Endothelial cell of umbilical vein (primary cell): ENCODE measurements around the gene FIG4. TPM values are rescaled to one million over a fixed set of nuclear protein-coding genes. Genes with fewer than 3 reads are reported as not detected.

Source experiments
- BruUV-seq: library from RNA; stranded (reverse); fragments of 400-500 nt; replicated peaks from 2 replicates; lab custom pipeline; 2021; lab: Mats Ljungman, UMichigan
- CTCF ChIA-PET: fragments of 300-600, 350-600 bp; sonication (Branson Sonifier 250); formaldehyde crosslinking; loops from one replicate; lab custom pipeline; 2021; ENCODE audit warnings: antibody characterized with exemption, inconsistent platforms; lab: Charles Lee
- POLR2A ChIA-PET: fragments of 300-600, 350-600 bp; sonication (Branson Sonifier 250); formaldehyde crosslinking; loops from one replicate; lab custom pipeline; 2021; ENCODE audit warnings: antibody characterized with exemption, inconsistent platforms; lab: Charles Lee
- DNase-seq: peaks from one replicate; pipeline ENCODE4 v3.0.0-alpha.2; 2011; ENCODE audit warnings: low read depth, low spot score
- FAIRE-seq: peaks from 2 replicates; lab custom pipeline; 2011; peaks lifted over from hg19 to GRCh38; lab: Jason Lieb, UNC
- H2AFZ ChIP-seq: 2 replicates; pipeline ENCODE4 v1.6.0; 2012; ENCODE audit warnings: low read depth, low read length, control low read depth, inconsistent platforms
- H3K27ac ChIP-seq: 2 replicates; pipeline ENCODE4 v1.5.1; 2011; ENCODE audit warnings: low read depth, mild to moderate bottlenecking, control low read depth, low read length, moderate library complexity; ENCODE audit not compliant: insufficient read depth
- H3K27me3 ChIP-seq, 2 experiments: 2 replicates each; pipeline versions ENCODE4 v1.6.0 to v1.6.1; 2011; ENCODE audit warnings: low read length in 2 of 2, mixed read lengths in 1 of 2; ENCODE audit not compliant: control insufficient read depth in 2 of 2, insufficient read depth in 2 of 2
- H3K36me3 ChIP-seq, 2 experiments: 2 replicates in 1 of 2; 3 replicates in 1 of 2; pipeline ENCODE4 v1.5.1; 2011; ENCODE audit warnings: low read length in 2 of 2, mild to moderate bottlenecking in 1 of 2, moderate library complexity in 1 of 2; ENCODE audit not compliant: control insufficient read depth in 2 of 2, insufficient read depth in 2 of 2; ENCODE audit errors: extremely low read depth in 1 of 2
- H3K4me1 ChIP-seq: 3 replicates; pipeline ENCODE4 v1.5.1; 2011; ENCODE audit warnings: mild to moderate bottlenecking, low read length; ENCODE audit not compliant: control insufficient read depth, insufficient read depth; ENCODE audit errors: extremely low read depth
- H3K4me2 ChIP-seq: 2 replicates; pipeline ENCODE4 v1.6.1; 2011; ENCODE audit warnings: low read length, control low read depth, mixed read lengths; ENCODE audit not compliant: insufficient read depth
- H3K4me3 ChIP-seq, 3 experiments: fragments of 200-600 bp in 1 of 3; sonication (generic), shearing (Covaris generic) in 1 of 3; replicated peaks in 1 of 3; 2 replicates each; pipeline ENCODE4 v1.5.1; 2011 to 2016; ENCODE audit warnings: control low read depth in 3 of 3, low read length in 3 of 3, mild to moderate bottlenecking in 2 of 3, inconsistent platforms in 1 of 3, low read depth in 1 of 3, moderate library complexity in 1 of 3; ENCODE audit not compliant: insufficient read depth in 1 of 3
- H3K79me2 ChIP-seq: 2 replicates; pipeline ENCODE4 v1.6.0; 2012; ENCODE audit warnings: low read length, inconsistent platforms; ENCODE audit not compliant: control insufficient read depth, insufficient read depth
- H3K9ac ChIP-seq: replicated peaks from 2 replicates; pipeline ENCODE3; 2011; ENCODE audit warnings: low read length, control low read depth; ENCODE audit not compliant: insufficient read depth; ENCODE audit errors: extremely low read depth
- H3K9me1 ChIP-seq: replicated peaks from 3 replicates; pipeline ENCODE4 v1.6.0; 2011; ENCODE audit warnings: mild to moderate bottlenecking, low read length; ENCODE audit not compliant: control insufficient read depth, insufficient read depth; ENCODE audit errors: extremely low read depth
- H3K9me3 ChIP-seq: replicated peaks from 2 replicates; pipeline ENCODE4 v1.5.1; 2012; ENCODE audit warnings: low read length, inconsistent platforms; ENCODE audit not compliant: control insufficient read depth, insufficient read depth
- H4K20me1 ChIP-seq: replicated peaks from 2 replicates; pipeline ENCODE3; 2011; ENCODE audit warnings: mild to moderate bottlenecking, low read length; ENCODE audit not compliant: control insufficient read depth, insufficient read depth; ENCODE audit errors: extremely low read depth
- CTCF ChIP-seq, 2 donors: IDR thresholded peaks; 1 replicate in 1 of 2; 2 replicates in 1 of 2; pipeline ENCODE4 v1.5.1; 2011; ENCODE audit warnings: low read length in 2 of 2, mild to moderate bottlenecking in 2 of 2, moderate library complexity in 2 of 2, control low read depth in 1 of 2, inconsistent platforms in 1 of 2, low read depth in 1 of 2; ENCODE audit not compliant: insufficient read depth in 1 of 2; ENCODE audit errors: extremely low read depth in 1 of 2
- EZH2 ChIP-seq: IDR thresholded peaks from 2 replicates; pipeline ENCODE4 v1.6.1; 2012; ENCODE audit warnings: borderline replicate concordance, low read depth, mild to moderate bottlenecking, moderate library complexity, low read length, inconsistent platforms; ENCODE audit not compliant: severe bottlenecking
- FOS ChIP-seq: IDR thresholded peaks from 2 replicates; pipeline ENCODE4 v1.6.1; 2011; ENCODE audit warnings: mild to moderate bottlenecking, low read length, moderate library complexity, borderline replicate concordance; ENCODE audit not compliant: insufficient read depth
- GATA2 ChIP-seq: IDR thresholded peaks from 2 replicates; pipeline ENCODE4 v1.7.0; 2011; ENCODE audit warnings: low read depth, mild to moderate bottlenecking, moderate library complexity, mixed read lengths, low read length; ENCODE audit not compliant: insufficient read length, insufficient read depth
- JUN ChIP-seq: IDR thresholded peaks from 2 replicates; pipeline ENCODE4 v1.6.1; 2011; ENCODE audit warnings: borderline replicate concordance, low read depth; ENCODE audit not compliant: insufficient read length, insufficient read depth
- MAX ChIP-seq: IDR thresholded peaks from 2 replicates; pipeline ENCODE4 v1.6.1; 2011; ENCODE audit not compliant: insufficient read depth, insufficient read length
- MYC ChIP-seq: IDR thresholded peaks from one replicate; pipeline ENCODE4 v1.6.1; 2011; ENCODE audit warnings: mild to moderate bottlenecking, low read depth, low read length
- POLR2A ChIP-seq: IDR thresholded peaks from 2 replicates; pipeline ENCODE4 v1.6.1; 2012; ENCODE audit warnings: low read depth, mild to moderate bottlenecking, control low read depth, low read length
- POLR2AphosphoS5 ChIP-seq: IDR thresholded peaks from 2 replicates; pipeline ENCODE4 v1.6.1; 2012; ENCODE audit warnings: low read depth, mild to moderate bottlenecking, control low read depth, low read length, moderate library complexity; ENCODE audit not compliant: insufficient read depth
- dilution Hi-C: fragments of 300-500 bp; cut with MboI; formaldehyde crosslinking; loops from one replicate; pipeline ENCODE4 v1.15.0; 2019; ENCODE audit warnings: low sequenced_read_pairs; ENCODE audit not compliant: extremely low pct_ligation_motif_present
- intact Hi-C: fragments of 100-400 bp; cut with micrococcal nuclease; formaldehyde crosslinking; loops from one replicate; pipeline ENCODE4 v1.10.0; 2022
- polyA plus RNA-seq, 4 experiments: library from polyadenylated mRNA; depleted of rRNA in 3 of 4; stranded (reverse) in 3 of 4; unstranded in 1 of 4; fragments of >200 nt; gene quantifications; 2 replicates each; pipeline versions ENCODE4 v1.2.1 to v1.2.3, GENCODE V29; 2011 to 2012; ENCODE audit warnings: missing spikeins in 1 of 4
- total RNA-seq: library from RNA; stranded (reverse); gene quantifications from 2 replicates; pipeline ENCODE4 v1.2.3, GENCODE V29; 2021

Gene FIG4
- total and polyA plus RNA-seq, 2 donors (not counting 3 experiments of a cell fraction or from before 2014, with no cell fraction given), result 7.9 to 12.2 TPM

DNA sequence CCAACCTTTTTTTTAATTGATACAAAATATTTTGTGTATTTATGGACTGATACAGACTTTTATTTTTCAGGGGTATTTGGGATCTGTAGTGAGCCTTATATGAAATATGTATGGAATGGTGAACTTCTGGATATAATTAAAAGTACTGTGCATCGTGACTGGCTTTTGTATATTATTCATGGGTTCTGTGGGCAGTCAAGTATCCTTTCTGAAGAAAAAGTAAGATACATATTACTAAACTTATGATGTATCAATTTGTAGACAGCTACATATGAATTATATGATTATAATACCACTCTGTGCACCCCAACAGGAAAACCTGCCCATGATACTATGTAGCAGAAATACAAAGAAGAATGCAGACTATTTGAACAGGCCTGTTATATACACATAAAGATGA lies 47.2 kb downstream of the FIG4 start:
- POLR2A ChIA-PET, result no interaction called here
- dilution Hi-C loops, result no loop called here

More for the DNA sequence above, 47.2 kb downstream of the FIG4 start:
- Histone ChIP-seq H3K4me3 (no peak overlapping the region), H3K27me3 (no peaks in the 10 kb centered on the region), H3K4me1 (no peaks in the 10 kb centered on the region), H3K79me2 (no peaks in the 10 kb centered on the region), H2AFZ (no peak overlapping the region), H3K9me1 (no peaks in the 10 kb centered on the region), H3K4me2 (no peak overlapping the region), H4K20me1 (no peaks in the 10 kb centered on the region), H3K36me3 (peaks cover 0 to 2% of the 10 kb centered on the region in 2 experiments), H3K9me3 (no peaks in the 10 kb centered on the region), H3K27ac (no peak overlapping the region), H3K9ac (no peak overlapping the region)
- TF ChIP-seq GATA2, result no peak
- no peak for TF ChIP-seq FOS
- no peak for TF ChIP-seq POLR2AphosphoS5
- no peak for TF ChIP-seq MYC
- no peak for TF ChIP-seq EZH2
- TF ChIP-seq CTCF (IDR thresholded peaks at IDR 0.05; ENCODE audit: extremely low read depth in 1 of 2, insufficient read depth in 1 of 2, low read depth in 1 of 2, low read length in 2 of 2), result no peak
- TF ChIP-seq MAX, result no peak
- no peak for TF ChIP-seq JUN
- no peak for TF ChIP-seq POLR2A
- no TSS peak for BruUV-seq
- intact Hi-C loops, result no loop called here
- CTCF ChIA-PET, result interaction anchor here (2.2 kb wide), 1 partner anchor 301 kb away, joined by 6 read pairs; no protein-coding TSS in a partner anchor
- DNase-seq (no peak), FAIRE-seq (no peak)
